Measurements from ENCODE around the gene FAAH.

GRCh38 chr1:46423574-46424240, 29.6 kb downstream of the FAAH start:
- TF ChIP-seq POLR2A (IDR thresholded peaks at IDR 0.05) = no peak
- TF ChIP-seq, protein P1, sequence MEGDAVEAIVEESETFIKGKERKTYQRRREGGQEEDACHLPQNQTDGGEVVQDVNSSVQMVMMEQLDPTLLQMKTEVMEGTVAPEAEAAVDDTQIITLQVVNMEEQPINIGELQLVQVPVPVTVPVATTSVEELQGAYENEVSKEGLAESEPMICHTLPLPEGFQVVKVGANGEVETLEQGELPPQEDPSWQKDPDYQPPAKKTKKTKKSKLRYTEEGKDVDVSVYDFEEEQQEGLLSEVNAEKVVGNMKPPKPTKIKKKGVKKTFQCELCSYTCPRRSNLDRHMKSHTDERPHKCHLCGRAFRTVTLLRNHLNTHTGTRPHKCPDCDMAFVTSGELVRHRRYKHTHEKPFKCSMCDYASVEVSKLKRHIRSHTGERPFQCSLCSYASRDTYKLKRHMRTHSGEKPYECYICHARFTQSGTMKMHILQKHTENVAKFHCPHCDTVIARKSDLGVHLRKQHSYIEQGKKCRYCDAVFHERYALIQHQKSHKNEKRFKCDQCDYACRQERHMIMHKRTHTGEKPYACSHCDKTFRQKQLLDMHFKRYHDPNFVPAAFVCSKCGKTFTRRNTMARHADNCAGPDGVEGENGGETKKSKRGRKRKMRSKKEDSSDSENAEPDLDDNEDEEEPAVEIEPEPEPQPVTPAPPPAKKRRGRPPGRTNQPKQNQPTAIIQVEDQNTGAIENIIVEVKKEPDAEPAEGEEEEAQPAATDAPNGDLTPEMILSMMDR (IDR thresholded peaks at IDR 0.05) = no peak

Data from esophagus squamous epithelium (tissue), 4 donors.